Uterus (tissue), 2 donors: ENCODE data around the gene WWOX.

ENCODE experiments used
- POLR2A ChIP-seq, 2 donors: fragments of 450-650 bp; IDR thresholded peaks; one replicate each; pipeline ENCODE4 v1.6.1; 2016; ENCODE audit warnings: antibody characterized with exemption in 2 of 2, mild to moderate bottlenecking in 1 of 2, moderate library complexity in 1 of 2
- TF ChIP-seq, protein P1 (sequence below), 4 experiments: fragments of 200-600 bp in 2 of 4; fragments of 450-650 bp in 2 of 4; sonication (generic) in 2 of 4; IDR thresholded peaks; one replicate each; pipeline ENCODE4 v1.5.1; 2016 to 2019; ENCODE audit warnings: antibody characterized with exemption in 4 of 4, mild to moderate bottlenecking in 2 of 4, moderate library complexity in 1 of 4

DNA sequence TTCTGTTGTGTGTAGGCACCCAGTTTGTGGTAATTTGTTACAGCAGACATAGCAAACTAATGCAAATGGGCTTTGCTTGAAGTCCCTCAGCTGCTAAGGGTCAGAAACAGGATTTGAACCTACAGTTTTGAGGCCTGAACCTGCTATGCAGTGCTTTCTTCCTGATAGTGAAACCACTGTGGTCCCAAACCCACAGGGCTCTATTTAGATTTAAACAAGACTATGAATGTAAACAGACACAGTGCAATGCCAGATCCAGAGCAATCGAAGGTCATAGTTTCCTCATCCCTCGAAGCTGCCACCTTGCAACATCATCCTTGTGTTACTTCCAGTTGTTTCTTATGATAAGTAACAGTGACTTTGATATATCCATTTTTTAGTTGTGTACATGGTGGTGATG lies 630.2 kb downstream of the WWOX start:
- TF ChIP-seq, protein P1, sequence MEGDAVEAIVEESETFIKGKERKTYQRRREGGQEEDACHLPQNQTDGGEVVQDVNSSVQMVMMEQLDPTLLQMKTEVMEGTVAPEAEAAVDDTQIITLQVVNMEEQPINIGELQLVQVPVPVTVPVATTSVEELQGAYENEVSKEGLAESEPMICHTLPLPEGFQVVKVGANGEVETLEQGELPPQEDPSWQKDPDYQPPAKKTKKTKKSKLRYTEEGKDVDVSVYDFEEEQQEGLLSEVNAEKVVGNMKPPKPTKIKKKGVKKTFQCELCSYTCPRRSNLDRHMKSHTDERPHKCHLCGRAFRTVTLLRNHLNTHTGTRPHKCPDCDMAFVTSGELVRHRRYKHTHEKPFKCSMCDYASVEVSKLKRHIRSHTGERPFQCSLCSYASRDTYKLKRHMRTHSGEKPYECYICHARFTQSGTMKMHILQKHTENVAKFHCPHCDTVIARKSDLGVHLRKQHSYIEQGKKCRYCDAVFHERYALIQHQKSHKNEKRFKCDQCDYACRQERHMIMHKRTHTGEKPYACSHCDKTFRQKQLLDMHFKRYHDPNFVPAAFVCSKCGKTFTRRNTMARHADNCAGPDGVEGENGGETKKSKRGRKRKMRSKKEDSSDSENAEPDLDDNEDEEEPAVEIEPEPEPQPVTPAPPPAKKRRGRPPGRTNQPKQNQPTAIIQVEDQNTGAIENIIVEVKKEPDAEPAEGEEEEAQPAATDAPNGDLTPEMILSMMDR (IDR thresholded peaks at IDR 0.05), result no peak
- no peak for TF ChIP-seq POLR2A (IDR thresholded peaks at IDR 0.05)
